GM20431 (cell line): ENCODE data around the gene FAM170B.

ENCODE experiments used
- in situ Hi-C: fragments of 300-500 bp; cut with MseI, MboI; formaldehyde crosslinking; loops from one replicate; pipeline ENCODE4 v1.15.0; 2020; ENCODE audit warnings: low sequenced_read_pairs; ENCODE audit not compliant: unreplicated experiment

FAM170B gene

GRCh38 chr10:49170632-49171325, 37.0 kb upstream of the FAM170B start:
- in situ Hi-C loops = loop anchor here (25.0 kb wide), 1 partner anchor 183 kb away; no protein-coding TSS in a partner anchor

- in situ Hi-C loops = loop anchor here (25.0 kb wide), 1 partner anchor 182 kb away; no protein-coding TSS in a partner anchor
Measured at GRCh38 chr10:49169776-49170175, 36.0 kb upstream of the FAM170B start.

GRCh38 chr10:49168831-49169500, 35.1 kb upstream of the FAM170B start:
- in situ Hi-C loops = loop anchor here (25.0 kb wide), 1 partner anchor 182 kb away; no protein-coding TSS in a partner anchor

- in situ Hi-C loops = loop anchor here (25.0 kb wide), 1 partner anchor 181 kb away; no protein-coding TSS in a partner anchor
Measured at GRCh38 chr10:49168171-49168540, 34.3 kb upstream of the FAM170B start.

- in situ Hi-C loops = loop anchor here (25.0 kb wide), 1 partner anchor 180 kb away; no protein-coding TSS in a partner anchor
Measured at GRCh38 chr10:49167425-49168170, 33.8 kb upstream of the FAM170B start.

GRCh38 chr10:49166484-49167400, 32.9 kb upstream of the FAM170B start:
- in situ Hi-C loops = loop anchor here (25.0 kb wide), 1 partner anchor 179 kb away; no protein-coding TSS in a partner anchor

- in situ Hi-C loops = loop anchor here (25.0 kb wide), 1 partner anchor 179 kb away; no protein-coding TSS in a partner anchor
Measured at GRCh38 chr10:49165821-49166483, 32.1 kb upstream of the FAM170B start.

- in situ Hi-C loops = loop anchor here (25.0 kb wide), 1 partner anchor 178 kb away; no protein-coding TSS in a partner anchor
Measured at GRCh38 chr10:49165259-49165658, 31.4 kb upstream of the FAM170B start.

GRCh38 chr10:49164559-49165188, 30.9 kb upstream of the FAM170B start:
- in situ Hi-C loops = loop anchor here (25.0 kb wide), 1 partner anchor 177 kb away; no protein-coding TSS in a partner anchor

- in situ Hi-C loops = loop anchor here (25.0 kb wide), 1 partner anchor 176 kb away; no protein-coding TSS in a partner anchor
Measured at GRCh38 chr10:49163741-49164140, 29.9 kb upstream of the FAM170B start.

- in situ Hi-C loops = loop anchor here (25.0 kb wide), 1 partner anchor 176 kb away; no protein-coding TSS in a partner anchor
Measured at GRCh38 chr10:49162761-49163310, 29.0 kb upstream of the FAM170B start.

GRCh38 chr10:49162063-49162462, 28.2 kb upstream of the FAM170B start:
- in situ Hi-C loops = loop anchor here (25.0 kb wide), 1 partner anchor 175 kb away; no protein-coding TSS in a partner anchor

- in situ Hi-C loops = loop anchor here (25.0 kb wide), 1 partner anchor 174 kb away; no protein-coding TSS in a partner anchor
Measured at GRCh38 chr10:49161411-49161997, 27.7 kb upstream of the FAM170B start.

- in situ Hi-C loops = loop anchor here (25.0 kb wide), 1 partner anchor 174 kb away; no protein-coding TSS in a partner anchor
Measured at GRCh38 chr10:49160814-49161213, 27.0 kb upstream of the FAM170B start.

GRCh38 chr10:49160110-49160509, 26.3 kb upstream of the FAM170B start:
- in situ Hi-C loops = loop anchor here (25.0 kb wide), 1 partner anchor 173 kb away; no protein-coding TSS in a partner anchor

GRCh38 chr10:49158915-49159314, 25.1 kb upstream of the FAM170B start:
- in situ Hi-C loops = loop anchor here (25.0 kb wide), 1 partner anchor 172 kb away; no protein-coding TSS in a partner anchor

GRCh38 chr10:49158404-49158803, 24.6 kb upstream of the FAM170B start:
- in situ Hi-C loops = loop anchor here (25.0 kb wide), 1 partner anchor 171 kb away; no protein-coding TSS in a partner anchor
